ENCODE measurements around the gene TMEM247.
A peak's percentile ranks its signal among the peaks of the same experiment; 100 is the strongest.
"Not testable (repeated sequence)": the region's sequence is repeated elsewhere in the genome, so short reads cannot be mapped to it uniquely, and the experiment has no call there.

TMEM247 gene

GRCh38 chr2:46459694-46460093, 19.7 kb upstream of the TMEM247 start:
- DNase-seq, result no peak

- no peak for DNase-seq
Measured at GRCh38 chr2:46460241-46460921, 19.0 kb upstream of the TMEM247 start.

- peak; percentile 53 for DNase-seq
Measured at GRCh38 chr2:46461011-46461674, 18.2 kb upstream of the TMEM247 start.

- DNase-seq, result no peak
Measured at GRCh38 chr2:46461709-46462171, 17.6 kb upstream of the TMEM247 start.

GRCh38 chr2:46462936-46463335, 16.4 kb upstream of the TMEM247 start:
- peak; percentile 7 for DNase-seq

GRCh38 chr2:46469116-46469515, 10.2 kb upstream of the TMEM247 start:
- no peak for DNase-seq

- DNase-seq, result no peak
Measured at GRCh38 chr2:46469700-46470099, 9.7 kb upstream of the TMEM247 start.

- no peak for DNase-seq
Measured at GRCh38 chr2:46470114-46470628, 9.2 kb upstream of the TMEM247 start.

GRCh38 chr2:46471019-46471583, 8.3 kb upstream of the TMEM247 start:
- DNase-seq, result no peak

GRCh38 chr2:46471697-46472096, 7.7 kb upstream of the TMEM247 start:
- DNase-seq, result no peak

GRCh38 chr2:46472165-46472564, 7.2 kb upstream of the TMEM247 start:
- DNase-seq, result not testable (repeated sequence)

- not testable (repeated sequence) for DNase-seq
Measured at GRCh38 chr2:46477462-46477861, 1.9 kb upstream of the TMEM247 start.

GRCh38 chr2:46477925-46478324, 1.4 kb upstream of the TMEM247 start:
- no peak for DNase-seq

- no peak for DNase-seq
Measured at GRCh38 chr2:46480562-46480961, 1.2 kb downstream of the TMEM247 start.

GRCh38 chr2:46481198-46482193, 2.1 kb downstream of the TMEM247 start:
- DNase-seq, result peak; percentile 92

- DNase-seq, result no peak
Measured at GRCh38 chr2:46482490-46482889, 3.1 kb downstream of the TMEM247 start.

GRCh38 chr2:46485002-46485401, 5.6 kb downstream of the TMEM247 start:
- no peak for DNase-seq

GRCh38 chr2:46486436-46486835, 7.1 kb downstream of the TMEM247 start:
- no peak for DNase-seq

- DNase-seq, result peak; percentile 86
Measured at GRCh38 chr2:46487667-46488335, 8.4 kb downstream of the TMEM247 start.

- DNase-seq, result peak; percentile 40
Measured at GRCh38 chr2:46488389-46488788, 9.0 kb downstream of the TMEM247 start.

GRCh38 chr2:46489423-46490174, 10.2 kb downstream of the TMEM247 start:
- DNase-seq, result no peak

All from HCEC 1CT (cell line).